GM18868 (cell line): ENCODE data around the gene UBIAD1.

Experiments
- ATAC-seq: cut with Tn5 transposase; IDR thresholded peaks from one replicate; pipeline ENCODE4 v1.9.1; 2021; ENCODE audit warnings: mild to moderate bottlenecking, moderate library complexity; ENCODE audit not compliant: unreplicated experiment

The UBIAD1 gene

GRCh38 chr1:11309385-11309784 lies 36.4 kb downstream of the UBIAD1 start:
- ATAC-seq: no peak

- no peak for ATAC-seq
These were observed 39.1 kb downstream of the UBIAD1 start for GRCh38 chr1:11311816-11312755.

DNA sequence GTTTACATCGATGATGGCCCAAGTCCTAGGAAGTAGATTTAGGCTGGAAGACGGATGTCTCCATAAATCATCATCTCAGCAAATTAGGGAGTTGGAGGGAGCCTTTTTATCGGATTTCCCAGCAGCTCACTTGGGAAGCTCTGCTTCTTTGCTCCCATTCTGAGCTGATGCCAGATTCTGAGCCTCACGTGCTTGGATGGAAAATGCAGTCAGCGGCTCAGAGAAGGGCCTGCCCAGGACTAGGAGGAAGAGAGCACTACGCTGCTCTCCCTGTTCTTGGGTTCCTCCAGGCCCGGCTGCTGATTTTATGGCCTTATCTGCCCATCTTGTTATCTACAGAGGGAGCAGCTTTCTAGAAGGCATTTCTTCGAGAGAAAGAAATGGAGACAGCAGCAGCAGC lies 42.0 kb downstream of the UBIAD1 start:
- no peak for ATAC-seq

DNA sequence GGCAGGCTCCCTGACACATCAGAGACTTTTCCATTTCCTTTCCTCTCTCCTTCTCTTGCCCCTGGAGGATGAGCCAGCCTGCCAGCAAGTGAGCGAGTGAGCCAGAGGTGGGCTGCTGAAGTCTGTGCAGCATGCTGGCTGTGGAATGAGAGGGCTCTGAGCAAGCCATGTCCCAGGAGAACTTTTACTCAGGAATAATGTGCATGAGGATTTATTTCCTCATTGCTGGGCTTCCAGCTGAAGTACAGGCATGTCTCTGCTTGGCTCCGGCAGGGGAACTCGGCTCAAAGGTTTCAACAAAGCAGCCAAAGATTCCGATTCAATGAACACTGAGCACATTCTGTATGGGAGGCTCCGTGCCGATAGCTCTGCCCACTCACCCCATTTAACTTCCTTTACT lies 43.7 kb downstream of the UBIAD1 start:
- ATAC-seq: no peak

DNA sequence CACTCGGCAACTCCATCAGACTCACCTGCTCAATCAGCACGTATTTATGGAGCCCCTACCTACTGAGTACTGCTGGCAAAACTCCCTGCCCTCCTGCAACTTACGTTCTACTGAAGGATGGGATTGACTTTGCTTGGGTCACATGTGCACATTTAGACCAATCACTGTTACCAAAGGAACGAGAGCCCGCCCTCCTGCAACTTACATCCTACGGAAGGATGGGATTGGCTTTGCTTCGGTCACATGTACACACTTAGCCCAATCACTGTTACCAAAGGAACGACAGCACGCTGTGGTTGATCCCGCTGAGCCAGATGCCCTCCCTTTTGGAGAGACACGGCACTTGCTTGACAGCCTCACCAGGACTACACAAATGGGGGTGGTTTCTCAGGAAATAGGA lies 46.0 kb downstream of the UBIAD1 start:
- ATAC-seq: no peak

GRCh38 chr1:11320153-11320936 lies 47.3 kb downstream of the UBIAD1 start:
- no peak for ATAC-seq

GRCh38 chr1:11321656-11322491 lies 48.9 kb downstream of the UBIAD1 start:
- ATAC-seq: no peak

GRCh38 chr1:11324567-11325165 lies 51.7 kb downstream of the UBIAD1 start:
- ATAC-seq: no peak

DNA sequence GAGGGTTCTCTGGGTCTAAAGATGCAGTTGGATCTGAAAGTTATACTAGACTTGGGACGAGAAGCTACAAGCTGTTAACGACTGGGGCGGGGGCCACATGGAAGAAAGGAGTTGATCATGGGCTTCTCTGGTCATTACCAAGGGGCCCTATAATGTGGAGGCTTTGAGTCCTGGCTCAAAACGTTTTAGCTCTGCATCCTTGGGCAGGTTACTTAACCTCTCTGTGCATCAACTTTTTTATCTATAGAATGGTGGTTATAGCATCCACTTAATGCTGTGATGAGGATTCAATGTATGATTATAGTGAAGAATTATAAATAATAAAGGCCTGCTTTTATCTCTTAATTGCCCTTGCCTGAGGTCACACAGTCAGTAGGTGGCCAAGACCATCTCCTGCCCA lies 53.1 kb downstream of the UBIAD1 start:
- no peak for ATAC-seq

DNA sequence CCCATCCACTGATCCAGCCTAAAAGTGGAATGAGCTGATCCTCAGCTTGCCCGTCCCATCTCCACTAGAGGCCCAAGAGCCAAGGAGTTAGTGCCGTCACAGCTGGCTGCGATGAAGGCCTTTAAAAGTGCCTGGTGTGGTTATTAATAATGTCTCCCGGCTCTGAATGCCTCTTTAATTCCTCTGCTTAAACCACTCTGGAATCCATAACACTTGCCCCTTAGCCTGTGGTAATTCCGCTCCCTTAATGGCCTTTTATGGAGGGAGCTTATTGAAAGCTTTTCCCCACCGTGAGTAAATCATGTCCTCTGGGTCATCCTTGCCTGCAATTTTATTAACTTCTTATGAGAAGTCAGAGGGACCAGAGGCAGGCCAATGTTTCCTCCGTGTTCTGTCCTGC lies 55.4 kb downstream of the UBIAD1 start:
- no peak for ATAC-seq

GRCh38 chr1:11330411-11330810 lies 57.4 kb downstream of the UBIAD1 start:
- no peak for ATAC-seq

DNA sequence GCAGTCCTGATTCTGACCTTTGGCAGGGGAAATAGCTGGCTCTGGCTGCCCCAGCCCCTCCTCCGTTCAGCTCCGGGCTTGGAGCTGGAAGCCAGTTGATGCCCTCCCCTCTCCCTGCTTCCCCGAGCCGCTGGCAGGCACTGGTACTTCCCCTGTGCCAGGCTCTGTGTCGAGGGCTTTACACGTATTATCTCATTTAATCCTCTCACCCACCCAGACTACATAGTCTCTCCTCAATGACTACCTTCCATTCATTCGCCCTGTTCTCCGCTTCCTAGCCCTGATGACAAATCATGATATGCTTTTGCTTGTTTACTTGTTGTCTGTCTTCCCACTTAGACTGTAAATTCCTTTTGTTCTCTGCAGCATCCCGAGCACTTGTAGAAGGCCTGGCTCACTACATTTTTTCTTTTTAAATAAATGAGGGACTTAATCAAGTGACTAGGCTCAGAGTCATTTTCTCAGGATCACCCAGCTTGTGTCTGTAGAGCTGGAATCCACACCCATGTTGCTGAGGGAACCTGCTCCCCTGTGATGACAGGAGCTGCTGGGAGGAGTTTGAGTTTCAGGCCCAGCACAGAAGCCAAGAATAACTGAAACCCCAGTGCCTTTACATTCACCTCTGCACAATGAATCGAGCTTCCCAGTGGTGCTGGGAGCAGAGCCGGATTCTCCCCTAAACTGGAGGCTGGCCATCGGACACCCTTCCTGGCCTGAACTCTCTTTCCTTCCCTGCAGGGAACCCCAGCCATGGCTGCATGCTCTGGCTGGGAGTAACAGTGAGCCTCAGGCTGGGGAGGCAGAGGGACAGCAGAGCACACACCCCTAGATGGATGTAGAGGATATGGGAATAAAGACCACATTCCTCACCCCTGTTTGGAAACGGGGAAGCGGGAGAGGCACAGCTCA lies 58.3 kb downstream of the UBIAD1 start:
- ATAC-seq: no peak

DNA sequence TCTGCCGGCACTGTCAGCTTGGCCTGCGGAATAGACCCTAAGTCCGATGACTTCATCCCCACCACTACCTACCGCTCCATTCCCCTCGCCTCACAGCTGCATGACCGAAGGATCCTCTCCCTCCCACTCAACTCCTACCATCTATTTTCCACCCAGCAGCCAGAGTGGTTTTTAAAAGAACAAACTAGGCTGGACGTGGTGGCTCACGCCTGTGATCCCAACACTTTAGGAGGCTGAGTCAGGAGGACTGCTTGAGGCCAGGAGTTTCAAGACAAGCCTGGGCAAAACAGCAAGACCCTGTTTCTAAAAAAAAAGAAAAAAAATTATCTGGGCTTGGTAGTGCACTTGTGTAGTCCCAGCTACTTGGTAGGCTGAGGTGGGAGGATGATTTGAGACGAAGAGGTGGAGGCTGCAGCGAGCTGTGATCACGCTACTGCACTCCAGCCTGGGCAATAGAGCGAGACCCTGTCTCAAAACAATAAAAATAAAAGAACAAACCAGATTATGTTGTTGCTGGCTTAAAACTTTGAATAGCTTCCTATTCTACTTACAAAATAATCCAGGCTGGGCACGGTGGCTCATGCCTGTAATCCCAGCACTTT lies 59.0 kb downstream of the UBIAD1 start:
- ATAC-seq: no peak

GRCh38 chr1:11333631-11334030 lies 60.6 kb downstream of the UBIAD1 start:
- ATAC-seq: no peak

DNA sequence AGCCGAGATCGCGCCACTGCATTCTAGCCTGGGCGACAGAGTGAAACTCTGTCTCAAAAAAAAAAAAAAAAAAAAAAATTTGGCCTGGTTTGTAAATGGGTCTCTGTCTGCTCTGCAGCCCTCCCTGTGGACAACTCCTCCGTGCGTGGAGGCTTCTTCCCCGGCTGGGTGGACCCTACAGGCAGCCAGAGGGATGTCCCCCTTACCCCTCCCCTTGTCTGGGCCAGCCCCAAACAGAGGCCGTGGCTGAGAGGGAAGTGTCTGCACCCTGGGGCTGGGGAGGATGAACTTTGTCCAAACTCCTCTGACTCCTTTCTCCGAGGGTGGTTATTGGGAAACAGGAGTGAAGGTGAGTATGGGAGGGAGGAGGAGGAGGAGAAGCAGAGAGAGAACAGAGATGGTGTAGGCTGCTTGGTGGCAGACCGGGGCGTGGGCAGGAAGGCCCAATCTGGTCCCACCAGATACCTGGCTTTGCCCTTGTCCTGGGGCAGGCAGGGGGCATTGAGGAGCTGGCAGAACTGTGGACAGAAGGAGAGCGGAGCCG lies 61.3 kb downstream of the UBIAD1 start:
- no peak for ATAC-seq

DNA sequence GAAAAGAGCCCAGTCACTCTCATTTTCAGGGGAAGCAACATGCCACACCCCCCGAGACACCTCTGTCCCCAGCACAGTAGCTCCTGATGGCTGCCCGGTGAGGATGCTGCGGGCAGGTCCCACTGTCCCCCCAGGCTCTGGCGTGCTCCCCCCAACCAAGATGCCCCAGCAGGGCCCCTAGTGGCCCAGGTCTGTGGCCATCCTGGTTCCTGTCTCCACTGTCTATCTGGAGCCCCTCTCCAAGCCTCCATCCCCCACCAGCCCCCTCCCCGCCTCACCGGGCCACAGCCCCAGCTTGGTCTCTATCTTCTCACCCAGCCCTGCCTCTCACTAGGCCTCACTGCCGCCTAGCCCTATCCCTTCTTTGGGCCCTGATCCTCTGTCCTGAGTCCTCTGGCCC lies 61.8 kb downstream of the UBIAD1 start:
- no peak for ATAC-seq

- peak; percentile 91 for ATAC-seq
These were observed 62.5 kb downstream of the UBIAD1 start for GRCh38 chr1:11335417-11336056.

GRCh38 chr1:11337580-11338073 lies 64.6 kb downstream of the UBIAD1 start:
- no peak for ATAC-seq
